Esophagus mucosa (tissue), 1 donor: ENCODE measurements around the gene ERMP1. TPM values are rescaled to one million over a fixed set of nuclear protein-coding genes. Genes with fewer than 3 reads are reported as not detected.

Source experiments
- ATAC-seq: fragments of 200-7000 bp; cut with Tn5 transposase; one replicate; pipeline ENCODE4 v1.9.1; 2020
- total RNA-seq: library from RNA; stranded (reverse); gene quantifications from one replicate; pipeline ENCODE4 v1.2.4, GENCODE V29; 2023
- donor health status: DM: yes; HTN: yes; CAD: no.

Gene ERMP1
- total RNA-seq, 1 donor from 2014 or later = 38.1 TPM

GRCh38 chr9:5852987-5853386 lies 20.1 kb upstream of the ERMP1 start:
- no peak for ATAC-seq

DNA sequence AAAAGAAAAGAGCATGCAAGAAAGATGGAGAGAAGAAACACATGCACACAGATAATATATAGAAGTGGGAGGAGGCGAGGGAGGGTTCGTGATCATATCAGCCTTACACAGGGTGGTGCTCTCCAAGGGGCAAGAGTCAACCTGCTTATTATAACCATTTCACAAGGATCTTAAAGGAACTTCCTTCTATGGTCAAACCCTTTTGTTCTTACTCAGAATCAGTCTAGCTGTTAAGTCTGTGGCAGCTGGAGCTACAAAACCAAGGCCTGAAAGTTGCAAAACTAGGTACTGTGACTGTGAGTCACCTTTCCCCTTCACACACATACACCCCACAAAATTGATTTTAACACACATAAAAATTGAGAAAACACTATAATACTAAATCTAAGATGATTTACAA lies 18.5 kb upstream of the ERMP1 start:
- ATAC-seq = peak; percentile 92

DNA sequence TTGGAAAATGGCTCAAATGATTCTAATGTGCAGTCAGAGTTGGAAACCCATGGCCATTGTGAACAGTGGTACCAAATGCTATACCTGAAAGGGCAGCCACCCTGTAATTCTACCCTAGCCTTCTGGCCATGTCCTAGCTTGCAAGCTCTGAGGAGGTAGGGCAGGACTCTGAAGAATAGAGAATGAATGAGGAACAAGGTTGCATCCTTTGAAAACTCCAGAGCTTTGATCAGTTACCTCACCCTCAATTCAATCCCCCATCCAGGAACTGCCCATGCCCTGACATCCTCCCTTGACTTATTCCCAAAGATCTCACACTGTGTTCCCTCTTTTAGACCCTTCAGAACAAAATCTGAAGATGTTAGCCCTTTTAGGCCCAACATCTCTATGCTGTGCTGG lies 17.8 kb upstream of the ERMP1 start:
- ATAC-seq = peak; percentile 65

- no peak for ATAC-seq
Measured at GRCh38 chr9:5848372-5848882, 15.5 kb upstream of the ERMP1 start.

GRCh38 chr9:5846501-5846921 lies 13.6 kb upstream of the ERMP1 start:
- ATAC-seq = peak; percentile 39

DNA sequence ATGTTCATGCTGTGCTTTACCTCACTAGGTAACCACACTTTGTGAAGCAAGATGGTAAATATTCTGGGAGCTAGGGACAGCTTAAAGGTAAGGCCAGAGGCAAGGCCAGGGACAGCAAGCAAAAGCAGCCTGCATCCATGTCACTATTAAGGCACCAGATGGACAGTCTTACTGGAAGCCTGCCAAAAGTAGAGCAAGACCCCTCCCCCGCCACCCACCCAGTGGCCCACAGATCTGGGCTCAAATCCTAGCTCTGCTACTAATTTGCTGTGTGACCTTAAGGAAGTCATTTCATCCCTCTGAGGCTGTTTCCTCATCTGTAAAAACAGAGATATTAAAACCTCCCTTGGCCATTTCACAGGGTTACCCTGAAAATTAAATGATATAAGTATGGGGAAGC lies 13.2 kb upstream of the ERMP1 start:
- ATAC-seq = no peak

- ATAC-seq = no peak
Measured at GRCh38 chr9:5845157-5845531, 12.2 kb upstream of the ERMP1 start.

DNA sequence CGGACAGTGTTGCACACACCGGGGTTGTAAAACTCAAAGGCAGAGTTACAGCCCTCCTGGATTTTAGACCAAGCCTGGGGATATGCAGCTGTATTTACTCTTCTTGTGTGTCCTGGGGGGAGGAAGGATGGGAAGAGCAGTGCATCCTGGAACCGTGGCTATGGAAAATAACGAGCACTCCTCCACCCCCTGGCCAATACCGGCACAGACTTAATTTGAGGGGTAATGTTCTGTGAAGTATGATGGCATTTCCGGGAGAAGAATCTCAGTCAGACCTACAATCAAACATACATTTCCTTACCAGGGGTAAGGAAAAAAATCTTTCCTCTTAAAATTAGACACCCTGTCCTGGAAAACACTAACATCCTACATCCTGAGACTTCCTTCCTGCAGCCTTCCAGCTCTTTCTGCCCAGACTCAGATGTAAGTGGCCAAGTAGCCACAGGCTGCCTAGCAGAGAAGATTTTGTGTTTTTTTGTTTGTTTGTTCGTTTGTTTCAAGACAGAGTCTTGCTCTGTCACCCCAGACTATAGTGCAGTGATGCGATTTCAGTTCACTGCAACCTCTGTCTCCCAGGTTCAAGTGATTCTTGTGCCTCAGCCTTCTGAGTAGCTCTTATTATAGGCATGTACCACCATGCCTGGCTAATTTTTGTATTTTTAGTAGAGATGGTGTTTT lies 11.0 kb upstream of the ERMP1 start:
- ATAC-seq = no peak

GRCh38 chr9:5842929-5843793 lies 10.2 kb upstream of the ERMP1 start:
- no peak for ATAC-seq

GRCh38 chr9:5841771-5842573 lies 9.1 kb upstream of the ERMP1 start:
- no peak for ATAC-seq

GRCh38 chr9:5840788-5841187 lies 7.9 kb upstream of the ERMP1 start:
- ATAC-seq = no peak

DNA sequence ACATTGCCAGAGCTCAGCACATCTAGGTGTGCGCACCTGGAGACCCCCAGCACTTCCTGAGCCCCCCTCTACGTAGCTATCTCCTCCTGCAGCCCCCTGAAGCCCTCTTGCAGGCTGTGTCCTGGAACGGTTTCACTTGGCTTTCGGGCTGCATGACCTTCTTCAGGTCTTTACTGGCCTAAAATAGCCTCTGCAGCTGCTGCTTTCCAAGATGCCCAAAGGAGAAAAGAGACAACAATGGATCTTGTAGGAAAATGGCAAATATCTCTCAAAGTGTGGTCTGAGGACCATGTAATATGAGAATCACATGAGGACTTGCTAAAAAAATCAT lies 6.6 kb upstream of the ERMP1 start:
- ATAC-seq = no peak

GRCh38 chr9:5838884-5839571 lies 6.1 kb upstream of the ERMP1 start:
- ATAC-seq = peak; percentile 94

DNA sequence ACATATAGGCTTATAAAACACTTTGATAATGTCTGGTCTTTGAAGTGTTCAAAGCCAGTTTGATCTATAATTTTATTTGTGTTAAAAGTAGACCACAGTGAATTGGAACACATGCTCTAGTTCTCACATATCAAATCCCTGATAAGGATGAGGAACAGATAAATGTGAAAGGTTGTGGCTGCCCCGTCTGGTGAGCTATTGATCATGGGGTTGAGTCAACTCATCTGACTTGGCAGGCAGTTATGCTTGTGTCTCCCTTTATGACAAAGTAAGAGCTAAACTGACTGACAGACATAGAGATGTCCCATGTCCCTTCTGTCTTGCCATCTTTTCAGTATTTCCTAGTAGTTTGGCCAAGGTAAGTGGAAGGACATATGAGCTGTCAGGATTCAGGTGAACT lies 2.9 kb upstream of the ERMP1 start:
- no peak for ATAC-seq

- no peak for ATAC-seq
Measured at GRCh38 chr9:5834214-5834613, 1.3 kb upstream of the ERMP1 start.

- no peak for ATAC-seq
Measured at GRCh38 chr9:5832071-5832537, 813 bp downstream of the ERMP1 start.

- no peak for ATAC-seq
Measured at GRCh38 chr9:5825895-5826622, 6.9 kb downstream of the ERMP1 start.

GRCh38 chr9:5825223-5825622 lies 7.7 kb downstream of the ERMP1 start:
- ATAC-seq = no peak

GRCh38 chr9:5820425-5820824 lies 12.5 kb downstream of the ERMP1 start:
- no peak for ATAC-seq

- ATAC-seq = no peak
Measured at GRCh38 chr9:5819174-5819573, 13.7 kb downstream of the ERMP1 start.

- no peak for ATAC-seq
Measured at GRCh38 chr9:5818424-5819142, 14.3 kb downstream of the ERMP1 start.
